IPS-18c (cell line): ENCODE measurements around the gene PATZ1.
A peak's percentile ranks its signal among the peaks of the same experiment; 100 is the strongest.
"Not testable (repeated sequence)": the region's sequence is repeated elsewhere in the genome, so short reads cannot be mapped to it uniquely, and the experiment has no call there.

Experiments
- H3K4me3 ChIP-seq: 2 replicates; pipeline ENCODE4 v1.7.0; 2013; ENCODE audit warnings: low read depth, mild to moderate bottlenecking, low read length, moderate library complexity; ENCODE audit not compliant: insufficient read depth
- H3K9me3 ChIP-seq: one replicate; pipeline ENCODE4 v1.6.1; 2013; ENCODE audit warnings: mild to moderate bottlenecking, low read length, moderate library complexity; ENCODE audit not compliant: control insufficient read depth, insufficient read depth

The PATZ1 gene

DNA sequence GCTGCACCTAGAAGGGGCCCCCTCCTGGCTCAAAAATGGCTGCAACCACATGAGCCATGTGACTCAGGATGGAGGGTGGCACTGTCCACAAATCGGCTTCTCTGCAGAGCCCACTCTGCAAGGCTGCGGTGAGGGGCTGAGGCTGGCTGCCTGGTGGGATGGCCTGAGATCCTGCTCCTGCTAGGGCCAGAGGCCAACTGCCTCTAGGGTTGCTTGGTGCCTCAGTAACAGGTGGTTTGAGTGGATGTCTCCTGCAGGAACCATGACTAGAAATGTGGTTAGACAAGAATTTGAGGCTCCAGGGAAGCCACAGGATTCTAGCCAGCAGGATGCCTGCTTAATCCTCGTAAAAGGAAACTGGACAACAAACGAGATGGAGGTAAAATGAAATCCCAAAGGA, 17.1 kb downstream of the PATZ1 start:
- Histone ChIP-seq H3K9me3 (no peaks in the 10 kb centered on the region), H3K4me3 (no peak overlapping the region)

- no peak overlapping the region for H3K4me3 ChIP-seq
Measured at GRCh38 chr22:31328544-31328960, 17.6 kb downstream of the PATZ1 start.

DNA sequence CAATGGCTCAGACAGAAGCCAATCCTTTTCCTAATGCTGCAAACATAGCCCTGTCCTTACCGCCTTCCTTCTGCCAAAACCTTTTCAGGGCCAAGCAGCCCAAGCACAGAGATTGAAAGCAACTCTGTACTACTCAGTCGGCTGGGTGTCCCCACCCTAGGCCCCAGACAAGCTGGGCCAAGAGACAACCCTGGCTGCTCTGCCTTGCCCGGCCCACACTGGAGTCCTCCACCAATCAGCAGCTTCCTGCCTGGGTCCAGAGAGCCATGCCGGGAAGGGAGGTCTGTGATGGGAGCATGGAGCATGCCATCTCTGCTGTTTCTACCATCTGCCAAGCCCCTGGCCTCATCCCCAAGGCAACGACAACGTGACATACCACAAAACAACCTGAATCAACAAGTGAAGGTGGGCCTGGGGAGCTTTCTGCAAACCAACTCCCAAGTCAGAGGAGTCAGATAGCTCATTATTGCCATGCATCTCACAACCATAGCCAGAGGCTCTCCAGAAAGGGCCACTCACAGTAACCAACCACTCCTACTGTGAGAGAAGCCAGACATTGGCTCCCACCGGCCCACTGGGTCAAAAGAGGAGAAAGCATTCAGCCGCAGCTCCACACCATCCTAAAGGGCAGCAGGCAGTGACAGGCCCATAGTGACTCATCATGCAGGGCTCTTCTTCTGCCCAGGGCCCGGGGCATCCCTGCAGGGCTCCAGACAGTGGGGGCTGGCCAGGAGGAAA, 18.2 kb downstream of the PATZ1 start:
- H3K9me3 ChIP-seq: no peaks in the 10 kb centered on the region

More at GRCh38 chr22:31328544-31328960, 17.6 kb downstream of the PATZ1 start:
- H3K9me3 ChIP-seq: no peaks in the 10 kb centered on the region

GRCh38 chr22:31326877-31327276, 19.3 kb downstream of the PATZ1 start:
- Histone ChIP-seq H3K4me3 (no peak overlapping the region), H3K9me3 (no peaks in the 10 kb centered on the region)

More for the DNA sequence above, 18.2 kb downstream of the PATZ1 start:
- H3K4me3 ChIP-seq: no peak overlapping the region

DNA sequence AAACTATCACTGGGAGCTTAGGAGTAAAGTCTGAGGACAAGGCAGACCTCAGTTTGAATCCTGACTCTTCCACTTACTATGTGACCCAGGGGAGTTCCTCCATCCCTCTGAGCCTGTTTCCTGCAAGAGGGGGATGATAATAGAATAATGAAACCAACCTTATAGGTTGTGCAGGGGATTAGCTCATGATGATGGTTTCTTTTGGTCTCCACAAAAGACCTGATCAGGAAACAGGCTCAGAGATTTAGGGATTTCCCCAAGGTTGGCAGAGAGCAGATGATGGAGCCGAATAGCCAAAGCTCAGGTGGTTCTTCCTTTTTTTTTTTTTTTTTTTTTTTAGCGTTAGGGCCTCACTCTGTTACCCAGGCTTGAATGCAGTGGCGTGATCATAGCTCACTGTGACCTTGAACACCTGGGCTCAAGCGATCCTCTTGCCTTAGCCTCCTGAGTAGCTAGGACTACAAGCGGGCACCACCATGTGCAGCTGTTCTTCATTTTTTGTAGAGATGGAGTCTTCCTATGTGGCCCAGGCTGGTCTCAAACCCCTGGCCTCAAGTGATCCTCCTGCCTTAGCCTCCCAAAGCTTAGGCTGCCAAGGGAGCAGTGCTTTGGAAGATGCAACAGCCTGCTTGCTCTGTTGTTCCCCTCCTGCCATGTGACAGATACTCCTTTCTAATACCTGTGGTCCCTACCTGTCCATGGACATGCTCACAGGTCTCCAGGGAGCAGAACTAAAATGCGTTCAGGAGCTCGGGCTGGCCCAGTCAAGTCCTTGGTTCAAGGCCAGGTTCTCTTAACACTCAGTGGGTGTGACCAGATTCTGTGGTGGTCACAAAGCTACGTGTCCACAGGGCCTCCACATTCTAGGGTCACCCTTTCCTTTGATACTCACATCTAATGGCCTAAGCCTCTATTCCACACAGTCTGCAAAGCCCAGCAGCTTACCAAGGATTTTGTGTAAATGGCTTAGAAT, 22.3 kb downstream of the PATZ1 start:
- H3K4me3 ChIP-seq: no peak overlapping the region

GRCh38 chr22:31321421-31321820, 24.7 kb downstream of the PATZ1 start:
- Histone ChIP-seq H3K9me3 (no peaks in the 10 kb centered on the region), H3K4me3 (no peak overlapping the region)

More for the DNA sequence above, 22.3 kb downstream of the PATZ1 start:
- H3K9me3 ChIP-seq: no peaks in the 10 kb centered on the region

- H3K4me3 ChIP-seq, H3K9me3 ChIP-seq: not testable (repeated sequence)
Measured at GRCh38 chr22:31314220-31314619, 31.9 kb downstream of the PATZ1 start.

- H3K9me3 ChIP-seq: no peaks in the 10 kb centered on the region
- H3K4me3 ChIP-seq: no peak overlapping the region; the same call in 1 of the 2 replicates
Measured at GRCh38 chr22:31313366-31314147, 32.6 kb downstream of the PATZ1 start.

- Histone ChIP-seq H3K4me3 (no peak overlapping the region), H3K9me3 (no peaks in the 10 kb centered on the region)
Measured at GRCh38 chr22:31308181-31308580, 38.0 kb downstream of the PATZ1 start.

DNA sequence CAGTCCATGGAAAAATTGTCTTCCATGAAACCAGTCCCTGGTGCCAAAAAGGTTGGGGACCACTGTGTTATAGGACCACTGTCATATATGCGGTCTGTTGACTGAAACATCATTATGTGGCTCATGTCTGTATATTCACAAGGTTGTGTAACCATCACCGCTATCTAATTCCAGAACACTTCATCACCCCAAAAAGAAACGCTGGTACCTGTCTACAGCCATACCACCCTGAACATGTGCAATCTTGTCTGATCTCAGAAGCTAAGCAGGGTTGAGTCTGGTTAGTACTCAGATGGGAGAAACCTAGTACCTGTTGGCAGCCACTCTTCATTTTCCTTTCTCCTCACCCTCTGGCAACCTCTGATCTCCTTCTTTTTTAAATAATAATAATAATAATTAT, 41.0 kb downstream of the PATZ1 start:
- Histone ChIP-seq H3K4me3 (no peak overlapping the region), H3K9me3 (no peaks in the 10 kb centered on the region)

DNA sequence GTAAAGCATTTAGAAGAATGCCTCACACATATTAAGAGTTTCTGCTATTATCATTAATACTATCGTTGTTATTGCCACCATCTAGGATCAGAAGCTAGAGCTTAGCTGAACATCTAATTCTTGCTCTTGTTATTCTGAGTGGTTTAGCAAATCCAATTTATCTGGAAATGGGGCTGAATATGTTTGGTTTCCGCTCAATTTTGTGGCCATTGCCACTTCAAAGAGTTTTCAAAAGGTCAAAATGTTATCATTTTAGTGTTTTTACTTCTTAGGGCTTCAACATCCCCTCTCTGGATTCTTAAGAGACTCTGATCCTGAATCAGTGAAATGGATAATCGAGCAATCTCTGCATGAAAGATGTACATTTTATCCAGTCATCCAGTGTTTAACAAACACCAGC, 43.6 kb downstream of the PATZ1 start:
- no peaks in the 10 kb centered on the region for H3K9me3 ChIP-seq
- no peak overlapping the region for H3K4me3 ChIP-seq

DNA sequence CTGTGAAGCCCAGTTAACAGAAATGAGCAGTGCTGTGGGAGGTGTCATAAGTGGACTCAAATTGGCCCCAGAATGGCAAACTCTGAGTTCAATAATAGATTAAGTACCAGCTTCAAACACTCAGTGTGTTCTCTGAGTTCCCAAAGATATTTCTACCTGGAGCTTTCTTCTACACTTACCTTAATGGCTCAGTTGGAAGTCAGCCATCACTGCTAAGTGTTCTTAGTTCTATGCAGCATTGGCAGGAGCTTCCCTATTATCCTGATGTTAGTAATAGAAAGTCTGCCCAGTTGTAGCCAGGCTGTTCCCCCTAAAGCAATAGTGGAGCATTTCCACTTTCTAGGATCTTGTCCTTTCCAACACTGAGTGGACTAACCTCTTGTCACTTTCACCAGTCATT, 44.1 kb downstream of the PATZ1 start:
- Histone ChIP-seq H3K4me3 (no peak overlapping the region), H3K9me3 (no peaks in the 10 kb centered on the region)

- H3K4me3 ChIP-seq: no peak overlapping the region
- H3K9me3 ChIP-seq: no peaks in the 10 kb centered on the region
Measured at GRCh38 chr22:31300896-31301295, 45.2 kb downstream of the PATZ1 start.

GRCh38 chr22:31295831-31296657, 50.1 kb downstream of the PATZ1 start:
- H3K9me3 ChIP-seq: peaks cover 2% of the 10 kb centered on the region

DNA sequence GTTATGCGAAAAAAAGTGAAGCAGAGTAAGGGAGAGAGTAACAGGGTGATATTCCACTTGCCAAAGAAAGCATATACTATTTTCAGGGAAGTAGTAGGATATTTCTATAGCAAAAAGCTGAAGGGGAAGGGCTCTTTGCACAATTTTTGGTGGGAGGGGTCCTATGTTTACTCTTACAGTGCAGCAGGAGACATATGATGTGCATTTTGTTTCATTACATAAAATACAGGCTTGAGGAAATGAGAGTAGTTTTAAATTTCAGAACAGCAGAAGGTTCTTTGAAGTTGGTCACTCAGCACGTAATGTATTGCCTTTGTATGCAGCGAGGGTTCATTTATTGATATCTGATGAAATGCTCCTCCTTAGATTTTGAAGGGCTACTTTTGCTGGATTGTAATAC, 50.8 kb downstream of the PATZ1 start:
- Histone ChIP-seq H3K9me3 (peaks cover 2% of the 10 kb centered on the region), H3K4me3 (no peak overlapping the region)

More at GRCh38 chr22:31295831-31296657, 50.1 kb downstream of the PATZ1 start:
- no peak overlapping the region for H3K4me3 ChIP-seq

DNA sequence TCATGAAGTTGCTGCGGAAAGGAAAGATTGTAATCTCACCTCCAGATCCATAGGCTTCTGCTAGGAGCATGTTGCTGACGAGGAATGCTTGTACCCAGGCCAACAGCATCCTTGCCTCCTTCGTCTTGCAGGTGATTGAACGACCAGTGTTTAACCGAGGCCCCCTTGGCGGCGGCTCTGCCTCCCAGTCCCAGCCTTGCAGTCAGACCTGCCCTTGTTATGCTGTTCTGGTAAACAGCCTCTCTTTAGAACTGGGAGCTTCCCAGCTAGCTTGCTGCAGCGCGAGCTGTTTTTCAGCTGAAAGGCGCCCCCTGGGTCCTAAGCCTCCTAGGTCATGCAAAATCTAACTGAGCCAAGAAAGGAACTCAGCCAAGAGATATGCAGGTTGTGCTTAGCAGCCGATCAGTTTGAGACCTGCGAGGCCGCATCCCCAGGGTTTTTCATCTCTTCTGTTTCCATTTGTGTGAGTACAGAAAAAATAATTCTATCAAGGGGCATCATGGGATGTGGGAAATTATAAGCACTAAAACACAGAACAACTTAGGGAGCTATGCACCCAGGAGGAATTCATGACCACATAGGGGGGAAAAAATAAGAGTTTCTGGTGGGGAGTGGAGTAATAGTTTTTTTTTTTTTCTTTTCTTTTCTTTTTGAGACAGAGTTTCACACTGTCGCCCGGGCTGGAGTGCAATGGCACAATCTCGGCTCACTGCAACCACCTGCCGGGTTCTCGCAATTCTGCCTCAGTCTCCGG, 53.7 kb downstream of the PATZ1 start, which contains the start of gene PIK3IP1:
PIK3IP1 (minus strand) TSS at position 253 of the 754 bp plus-strand sequence; CDS start at position 109, 144 bp downstream.
- Histone ChIP-seq H3K4me3 (peak within 1 kb of the TSS; percentile 67), H3K9me3 (peaks cover 2% of the 10 kb centered on the region)
